HG03064 (cell line): ENCODE data around the gene KCNG1.
"Not testable (repeated sequence)": the region's sequence is repeated elsewhere in the genome, so short reads cannot be mapped to it uniquely, and the experiment has no call there.

Source experiments
- ATAC-seq: cut with Tn5 transposase; IDR thresholded peaks from one replicate; pipeline ENCODE4 v1.9.1; 2021; ENCODE audit warnings: low read depth; ENCODE audit not compliant: unreplicated experiment

Gene KCNG1

GRCh38 chr20:51022803-51023616, at the start of gene KCNG1:
Gene KCNG1, minus strand, starts transcription at chr20:51023107. Its CDS starts 12,769 bp downstream, at chr20:51010338.
- ATAC-seq = no peak

- ATAC-seq = no peak
Observed at GRCh38 chr20:51070621-51071020, 47.7 kb upstream of the KCNG1 start.

GRCh38 chr20:51067792-51068191, 44.9 kb upstream of the KCNG1 start:
- no peak for ATAC-seq

GRCh38 chr20:51065615-51066014, 42.7 kb upstream of the KCNG1 start:
- ATAC-seq = no peak

- ATAC-seq = no peak
Observed at GRCh38 chr20:51064137-51064536, 41.2 kb upstream of the KCNG1 start.

- ATAC-seq = no peak
Observed at GRCh38 chr20:51062065-51062464, 39.2 kb upstream of the KCNG1 start.

- no peak for ATAC-seq
Observed at GRCh38 chr20:51061418-51062045, 38.6 kb upstream of the KCNG1 start.

GRCh38 chr20:51060301-51060700, 37.4 kb upstream of the KCNG1 start:
- ATAC-seq = no peak

- ATAC-seq = no peak
Observed at GRCh38 chr20:51059862-51060261, 37.0 kb upstream of the KCNG1 start.

GRCh38 chr20:51058017-51058416, 35.1 kb upstream of the KCNG1 start:
- no peak for ATAC-seq

GRCh38 chr20:51054233-51054632, 31.3 kb upstream of the KCNG1 start:
- ATAC-seq = no peak

GRCh38 chr20:51050531-51051075, 27.7 kb upstream of the KCNG1 start:
- ATAC-seq = no peak

GRCh38 chr20:51046021-51046985, 23.4 kb upstream of the KCNG1 start:
- ATAC-seq = no peak

GRCh38 chr20:51045492-51045891, 22.6 kb upstream of the KCNG1 start:
- not testable (repeated sequence) for ATAC-seq

- no peak for ATAC-seq
Observed at GRCh38 chr20:51044796-51045195, 21.9 kb upstream of the KCNG1 start.

GRCh38 chr20:51043811-51044210, 20.9 kb upstream of the KCNG1 start:
- ATAC-seq = no peak

- no peak for ATAC-seq
Observed at GRCh38 chr20:51042657-51043247, 19.8 kb upstream of the KCNG1 start.

GRCh38 chr20:51042064-51042463, 19.2 kb upstream of the KCNG1 start:
- no peak for ATAC-seq

GRCh38 chr20:51037532-51038115, 14.7 kb upstream of the KCNG1 start:
- no peak for ATAC-seq
